NK-92 treated with Interleukin-12 subunit alpha and Interleukin-12 subunit beta, amount 100 ng/mL, for 24 hours (cell line): ENCODE data around the gene SPTA1.

Experiments
- DNase-seq: peaks from one replicate; lab custom pipeline; 2025; lab: John Stamatoyannopoulos, UW

The SPTA1 gene

DNA sequence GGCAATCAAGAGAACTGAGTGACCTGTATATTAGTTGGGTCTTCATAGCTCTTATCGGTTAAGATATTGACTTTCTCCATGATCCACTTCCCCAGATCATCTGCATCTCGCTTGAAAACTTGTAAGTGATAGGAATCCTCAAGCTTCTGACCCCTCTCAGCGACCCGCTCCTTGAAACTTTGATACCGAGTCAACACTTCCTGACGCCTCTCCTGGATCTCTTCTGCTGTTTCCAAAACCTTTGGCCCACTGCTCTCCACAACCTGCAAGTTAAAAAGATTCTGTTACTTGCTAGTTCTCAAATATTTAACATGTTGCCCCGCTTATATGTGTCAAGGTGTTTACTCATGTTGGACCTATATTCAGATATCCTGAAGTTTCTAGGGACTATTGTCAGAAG, 1.4 kb downstream of the SPTA1 start:
- no peak for DNase-seq

- no peak for DNase-seq
Measured at GRCh38 chr1:158681606-158682005, 4.9 kb downstream of the SPTA1 start.

DNA sequence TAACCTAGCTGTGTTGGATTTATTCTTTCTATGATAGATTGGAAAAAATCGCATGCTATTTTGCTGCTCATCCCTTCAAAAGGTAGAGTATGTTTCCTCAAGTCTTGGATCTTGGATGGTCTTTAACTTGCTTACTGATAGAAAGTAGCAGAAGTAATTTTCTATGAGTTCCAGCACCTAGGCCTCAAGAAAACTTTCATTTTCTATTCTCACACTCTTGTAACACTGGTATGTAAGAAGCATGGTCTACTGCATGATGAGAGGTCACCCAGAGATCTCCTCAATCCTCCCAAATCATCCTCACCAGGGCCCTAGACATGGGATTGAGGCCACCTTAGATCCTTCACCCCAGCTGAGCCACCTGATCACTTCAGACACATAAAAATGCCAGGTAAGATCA, 7.2 kb downstream of the SPTA1 start:
- no peak for DNase-seq

DNA sequence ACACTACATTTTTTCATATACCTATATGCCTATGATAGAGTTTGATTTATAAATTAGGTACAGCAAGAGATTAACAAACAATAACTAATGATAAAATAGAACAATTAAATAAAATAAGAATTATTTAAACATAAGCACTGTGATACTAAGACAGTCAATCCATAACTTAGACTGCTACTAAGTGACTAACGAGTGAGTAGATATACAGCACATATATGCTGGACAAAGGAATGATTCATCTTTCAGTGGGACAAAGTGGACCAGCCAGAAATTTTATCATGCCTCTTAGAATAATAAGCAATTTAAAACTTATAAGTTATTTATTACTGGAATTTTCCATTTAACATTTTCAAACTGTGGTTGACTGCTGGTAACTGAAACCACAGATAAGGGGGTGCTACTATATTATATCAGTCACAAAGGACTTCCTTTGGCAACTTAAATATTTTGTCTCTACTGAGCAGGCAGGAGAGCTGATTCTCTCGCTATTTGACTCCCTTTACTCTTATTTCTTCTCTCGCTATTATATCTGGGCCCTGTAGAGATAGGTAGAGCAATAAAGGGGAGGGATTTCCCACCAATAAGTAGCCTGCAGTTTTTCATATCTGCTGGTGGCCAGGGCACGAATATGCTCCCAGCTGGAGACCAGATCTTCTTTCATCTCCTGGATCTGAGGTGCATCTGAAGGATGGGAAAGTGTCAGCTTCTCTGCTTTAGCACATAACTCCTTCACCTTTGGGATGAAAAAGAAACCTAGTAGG, 10.8 kb downstream of the SPTA1 start:
- DNase-seq = no peak

- DNase-seq = no peak
Measured at GRCh38 chr1:158674302-158674701, 12.2 kb downstream of the SPTA1 start.

DNA sequence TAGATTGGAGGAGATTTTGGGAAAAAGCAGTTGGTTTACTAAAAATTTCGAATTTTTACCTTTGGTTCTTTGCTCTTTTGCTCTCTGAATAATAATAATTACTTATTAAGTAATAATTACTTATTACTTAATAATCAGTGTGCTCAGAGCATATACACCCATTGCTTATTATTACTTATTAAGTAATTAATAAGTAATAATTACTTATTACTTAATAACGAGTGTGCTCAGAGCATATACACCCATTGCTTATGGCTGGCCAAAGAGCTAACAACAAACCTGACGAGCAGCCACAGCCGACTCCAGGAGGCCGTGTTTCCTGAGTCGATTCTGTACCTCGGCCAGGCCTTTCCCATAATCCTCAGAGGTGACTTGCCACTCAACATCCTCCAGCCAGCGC, 20.5 kb downstream of the SPTA1 start:
- no peak for DNase-seq

DNA sequence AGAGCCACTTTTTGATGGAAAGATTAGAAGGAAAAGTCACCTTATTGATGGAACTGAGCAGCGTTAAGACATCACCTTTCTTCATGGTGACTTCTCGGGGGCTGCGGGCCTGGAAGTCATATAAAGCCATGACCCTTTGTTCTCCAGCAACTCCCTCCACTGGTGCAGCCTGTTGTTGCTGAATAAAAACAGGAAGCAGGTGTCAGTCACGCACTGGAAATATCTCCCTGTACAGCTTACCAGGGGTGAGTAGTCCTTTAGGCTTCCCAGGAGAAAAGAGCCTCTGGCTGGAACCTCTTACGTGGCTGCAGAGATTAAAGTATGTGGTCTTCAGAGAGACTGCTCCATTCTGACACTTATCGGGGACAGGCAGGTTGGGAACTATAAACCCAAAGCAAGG, 31.9 kb downstream of the SPTA1 start:
- DNase-seq = no peak

GRCh38 chr1:158654086-158654485, 32.4 kb downstream of the SPTA1 start:
- DNase-seq = no peak

- DNase-seq = no peak
Measured at GRCh38 chr1:158652721-158653334, 33.7 kb downstream of the SPTA1 start.

DNA sequence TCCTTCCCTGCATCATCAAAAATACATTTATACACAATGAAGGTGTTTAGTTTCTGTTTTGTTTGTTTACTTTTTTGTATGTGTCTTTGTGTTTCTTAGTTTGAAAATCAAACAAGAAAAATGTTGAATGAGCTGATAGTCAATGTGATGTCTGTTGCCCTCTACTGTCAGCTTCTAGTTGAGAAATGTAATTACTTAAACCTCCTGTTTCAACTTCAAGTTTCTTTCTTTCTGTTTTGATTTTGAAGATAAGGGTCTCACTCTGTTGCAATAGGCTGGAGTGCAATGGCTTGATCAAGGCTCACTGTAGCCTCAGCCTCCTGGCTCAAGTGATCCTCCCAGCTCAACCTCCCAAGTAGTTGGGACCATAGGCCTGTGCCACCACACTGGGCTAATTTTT, 37.5 kb downstream of the SPTA1 start:
- DNase-seq = no peak

GRCh38 chr1:158646465-158646864, 40.0 kb downstream of the SPTA1 start:
- no peak for DNase-seq

GRCh38 chr1:158644449-158644848, 42.1 kb downstream of the SPTA1 start:
- no peak for DNase-seq

DNA sequence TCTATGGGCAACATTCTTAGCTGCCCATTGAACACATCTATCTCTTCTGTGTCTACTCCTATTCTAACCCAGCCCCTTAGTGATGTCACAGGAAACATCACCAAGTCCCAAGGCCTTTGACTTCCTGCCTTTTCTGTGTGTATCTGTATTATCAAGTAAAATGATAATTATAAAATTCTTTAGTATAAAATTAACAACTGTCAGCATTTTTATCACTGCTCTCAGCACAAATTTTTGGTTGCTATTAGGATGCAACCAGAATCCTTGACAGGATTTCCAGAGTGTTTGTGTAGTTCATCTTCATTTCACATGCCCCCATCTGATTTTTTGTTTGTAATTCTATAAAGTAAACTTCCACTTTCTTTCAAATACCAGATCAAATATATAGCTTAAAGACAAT, 47.6 kb downstream of the SPTA1 start:
- no peak for DNase-seq

- no peak for DNase-seq
Measured at GRCh38 chr1:158638146-158638545, 48.4 kb downstream of the SPTA1 start.

- DNase-seq = no peak
Measured at GRCh38 chr1:158613764-158614163, 72.8 kb downstream of the SPTA1 start.

DNA sequence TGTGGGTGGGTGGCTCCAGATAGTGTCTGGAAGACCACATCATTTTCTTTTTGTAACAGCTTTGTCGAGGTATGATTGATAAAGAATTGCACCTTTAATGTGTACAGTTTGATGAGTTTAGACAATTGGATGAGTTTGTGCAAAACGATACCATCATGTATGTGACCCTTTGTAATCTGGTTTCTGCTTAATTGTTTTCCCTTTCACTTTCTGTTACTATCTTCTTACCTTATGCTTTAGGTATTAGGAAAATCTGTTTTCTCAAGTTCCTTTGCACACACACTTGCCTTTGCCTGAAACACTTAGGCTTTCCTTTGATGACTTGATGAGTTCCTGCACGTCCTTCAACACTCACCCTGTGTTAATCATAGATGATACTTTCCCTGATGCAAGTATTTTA, 74.6 kb downstream of the SPTA1 start:
- no peak for DNase-seq

GRCh38 chr1:158607296-158607695, 79.2 kb downstream of the SPTA1 start:
- DNase-seq = no peak

DNA sequence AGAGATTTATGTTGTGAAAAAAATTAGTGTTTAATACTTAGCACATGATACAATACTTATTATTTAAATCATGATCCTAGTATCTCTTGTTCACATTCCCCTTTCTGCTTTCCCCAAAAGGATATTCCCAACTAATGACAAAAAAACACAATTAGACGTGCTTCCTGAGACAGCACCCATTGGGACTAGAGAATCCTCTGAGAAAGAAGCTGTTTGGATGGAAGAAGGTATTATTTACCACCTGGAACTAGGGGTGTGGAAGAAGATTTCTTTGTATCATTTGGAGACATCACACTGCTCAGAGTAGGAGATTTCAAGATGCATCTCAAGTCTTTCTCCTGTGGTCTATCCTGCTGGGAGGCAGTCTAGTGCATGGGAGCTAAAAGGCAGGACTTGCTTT, 81.5 kb downstream of the SPTA1 start, which contains the start of gene OR10Z1:
TSS of gene OR10Z1 (plus strand) at position 301 of the 400 bp plus-strand sequence. CDS start 1,171 bp downstream, outside the sequence.
- DNase-seq = no peak

- DNase-seq = no peak
Measured at GRCh38 chr1:158600735-158601134, 85.8 kb downstream of the SPTA1 start.

DNA sequence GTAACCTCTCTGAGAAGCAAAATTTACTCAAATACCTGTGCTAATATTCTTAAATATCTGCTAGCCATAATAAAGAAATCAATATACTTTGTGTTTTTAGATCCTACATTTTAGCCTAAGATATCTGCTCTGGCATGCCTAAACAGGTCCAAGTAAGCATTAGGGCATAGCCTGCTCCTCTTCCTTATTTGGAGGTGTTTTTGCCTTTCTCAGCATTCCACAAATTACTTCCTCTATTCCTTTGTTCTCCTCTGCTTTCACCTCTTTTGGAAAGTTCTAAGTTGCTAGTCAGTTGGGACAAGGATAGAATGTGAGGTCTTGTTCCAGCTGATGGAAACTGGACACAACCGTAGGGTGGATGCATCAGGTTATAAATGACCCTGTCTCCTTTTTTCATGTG, 99.6 kb downstream of the SPTA1 start:
- no peak for DNase-seq

DNA sequence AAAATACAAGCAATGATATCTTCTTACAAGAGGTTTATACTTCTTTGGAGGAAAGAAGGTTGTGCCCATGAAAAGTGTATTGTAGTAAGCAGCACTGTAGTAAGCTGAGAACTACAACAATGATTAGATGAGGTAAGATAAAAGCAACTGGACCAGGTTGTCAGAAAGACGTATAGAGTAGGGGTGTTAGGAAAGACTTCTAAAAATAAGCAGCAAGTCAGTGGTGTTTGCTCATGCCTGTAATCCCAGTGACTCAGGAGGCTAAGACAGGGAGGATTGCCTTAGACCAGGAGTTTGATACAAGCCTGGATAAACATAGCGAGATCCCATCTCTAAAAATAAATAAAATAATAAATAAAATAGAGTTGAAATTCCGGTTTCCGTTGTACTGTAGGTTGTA, 102.6 kb downstream of the SPTA1 start:
- DNase-seq = no peak

DNA sequence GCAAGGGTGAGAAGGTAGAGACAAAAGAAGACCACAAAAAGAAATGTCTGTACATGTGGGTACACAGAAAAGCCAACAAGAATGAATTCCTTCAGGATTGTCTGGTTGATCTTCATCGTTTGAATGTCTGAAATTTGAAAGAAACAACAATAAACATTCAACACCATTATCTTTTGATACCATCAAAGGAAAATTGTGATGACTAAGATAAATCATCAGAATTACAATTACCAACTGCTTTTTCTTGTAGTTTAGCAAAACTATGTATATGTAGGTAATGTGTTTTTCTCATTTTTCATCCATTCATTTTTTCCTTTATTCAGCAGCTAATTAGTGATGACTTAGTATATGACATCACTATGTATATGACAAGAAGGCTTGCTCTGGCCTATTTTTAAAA, 106.8 kb downstream of the SPTA1 start, which contains the start of gene OR10X1:
TSS of gene OR10X1 (minus strand) at position 167 of the 400 bp plus-strand sequence. CDS start at position 167, 0 bp downstream.
- no peak for DNase-seq

GRCh38 chr1:158577561-158577960, 109.0 kb downstream of the SPTA1 start:
- DNase-seq = no peak

DNA sequence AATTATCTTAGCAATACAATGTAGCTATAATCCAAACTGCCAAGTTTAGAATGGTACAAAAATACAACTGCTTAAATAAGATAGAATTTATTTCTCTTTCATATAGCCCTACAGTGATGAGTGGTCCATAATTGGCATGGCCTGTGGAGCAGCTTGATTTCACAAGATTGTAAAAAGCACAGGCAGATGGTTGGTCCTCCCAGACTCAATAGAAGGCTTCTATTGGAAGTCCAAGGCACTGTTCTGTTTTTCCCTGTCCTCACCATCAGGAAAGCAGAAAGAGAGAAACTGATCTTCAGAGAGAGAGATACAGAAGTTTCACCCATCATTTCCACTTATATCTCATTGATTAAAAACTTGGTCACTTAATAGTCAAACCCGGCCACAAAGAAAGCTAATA, 114.3 kb downstream of the SPTA1 start:
- DNase-seq = no peak
